GM19467 (cell line): ENCODE measurements around the gene ACSS3.
"Not testable (repeated sequence)": the region's sequence is repeated elsewhere in the genome, so short reads cannot be mapped to it uniquely, and the experiment has no call there.

Source experiments
- ATAC-seq: cut with Tn5 transposase; IDR thresholded peaks from one replicate; pipeline ENCODE4 v1.9.1; 2021; ENCODE audit warnings: mild to moderate bottlenecking, moderate library complexity; ENCODE audit not compliant: unreplicated experiment

ACSS3 gene

DNA sequence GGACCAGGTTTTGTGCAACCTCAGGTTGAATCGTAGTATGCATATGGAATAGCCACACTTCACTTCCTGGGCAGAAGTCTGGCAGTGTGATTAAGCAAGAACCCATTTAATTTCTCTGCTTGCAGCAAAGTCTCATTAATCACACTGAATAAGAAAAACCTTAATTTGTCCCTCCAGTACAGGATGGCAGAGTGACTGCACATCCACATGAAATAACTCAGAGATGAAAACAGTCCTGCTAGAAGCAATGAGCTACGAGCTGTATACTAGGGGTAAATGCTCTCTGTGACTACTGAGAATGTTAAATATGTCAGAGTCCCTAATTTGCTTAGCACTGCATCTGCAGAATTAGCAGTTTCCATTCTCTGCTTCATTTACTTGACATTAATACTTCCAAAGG lies 88.9 kb downstream of the ACSS3 start:
- ATAC-seq = no peak

DNA sequence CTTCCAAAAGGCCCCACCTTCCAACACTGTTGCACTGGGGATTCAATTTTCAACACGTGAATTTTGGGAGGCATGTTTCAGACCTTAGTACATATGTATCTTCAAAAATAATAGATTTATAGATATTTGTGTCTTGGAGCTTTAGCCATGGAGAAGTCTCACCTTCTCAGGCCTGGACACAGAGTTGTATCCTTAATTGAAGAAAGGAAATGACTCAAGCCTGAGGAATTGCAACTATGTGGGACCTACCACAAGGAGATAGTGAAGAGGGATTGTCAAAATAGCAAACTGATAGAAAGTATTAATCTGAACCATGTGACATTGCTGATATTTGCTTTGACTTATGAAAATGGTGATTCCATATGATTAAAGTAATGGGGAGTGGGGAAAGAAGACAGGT lies 89.8 kb downstream of the ACSS3 start:
- no peak for ATAC-seq

DNA sequence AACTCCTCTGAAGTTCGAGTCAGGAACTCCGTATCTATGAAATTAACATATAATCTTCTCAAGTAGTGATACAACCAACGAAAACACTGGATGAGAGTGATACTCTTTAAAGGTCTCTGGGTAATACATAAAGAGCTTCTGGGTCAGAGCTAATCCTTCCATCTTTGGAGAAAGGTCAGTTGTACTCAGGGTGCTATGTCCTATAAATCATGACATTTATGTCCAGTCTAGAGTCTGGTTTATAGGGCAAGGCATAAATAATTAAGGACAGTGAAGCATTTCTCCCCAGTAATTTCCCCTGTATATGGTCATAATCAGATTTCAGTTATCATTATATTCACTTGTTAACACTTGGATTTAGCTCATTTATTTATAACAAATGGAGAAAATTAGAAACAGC lies 90.6 kb downstream of the ACSS3 start:
- ATAC-seq = no peak

DNA sequence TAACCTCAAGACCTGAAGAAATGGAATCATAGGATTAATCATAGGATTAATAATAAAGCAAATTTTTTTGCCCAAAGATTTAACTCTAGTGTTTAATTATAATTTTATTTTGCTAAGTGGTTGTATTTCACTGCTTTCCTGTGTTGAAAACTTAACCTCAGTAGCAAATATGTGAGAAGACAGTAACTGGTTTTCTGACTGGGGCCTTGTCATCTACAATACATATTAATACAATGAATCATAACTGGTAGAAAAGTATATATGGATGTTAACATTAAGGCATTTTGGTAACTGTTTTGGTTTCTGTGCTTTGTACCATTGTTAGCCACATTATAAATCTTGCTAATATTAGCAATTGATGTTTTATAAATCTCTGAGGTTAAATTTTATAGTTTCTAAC lies 92.2 kb downstream of the ACSS3 start:
- ATAC-seq = no peak

DNA sequence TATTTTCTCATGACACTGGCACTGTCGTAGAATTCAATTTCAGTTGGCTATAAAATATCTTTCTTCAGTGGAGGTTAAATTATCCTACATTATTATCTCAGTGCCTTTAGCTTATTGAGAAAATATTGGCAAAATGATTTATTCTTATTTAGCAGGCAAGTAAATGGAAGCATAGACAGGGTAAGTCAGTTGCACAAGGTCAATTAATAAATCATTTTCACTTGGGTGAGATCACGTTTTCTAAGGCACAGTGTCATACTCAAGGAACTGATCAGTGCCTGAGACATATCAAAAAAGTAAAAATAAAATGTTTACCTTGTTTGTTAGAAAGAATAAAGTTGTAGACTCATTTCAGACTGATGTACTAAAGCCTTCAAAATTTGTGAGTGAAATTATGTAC lies 95.0 kb downstream of the ACSS3 start:
- no peak for ATAC-seq

DNA sequence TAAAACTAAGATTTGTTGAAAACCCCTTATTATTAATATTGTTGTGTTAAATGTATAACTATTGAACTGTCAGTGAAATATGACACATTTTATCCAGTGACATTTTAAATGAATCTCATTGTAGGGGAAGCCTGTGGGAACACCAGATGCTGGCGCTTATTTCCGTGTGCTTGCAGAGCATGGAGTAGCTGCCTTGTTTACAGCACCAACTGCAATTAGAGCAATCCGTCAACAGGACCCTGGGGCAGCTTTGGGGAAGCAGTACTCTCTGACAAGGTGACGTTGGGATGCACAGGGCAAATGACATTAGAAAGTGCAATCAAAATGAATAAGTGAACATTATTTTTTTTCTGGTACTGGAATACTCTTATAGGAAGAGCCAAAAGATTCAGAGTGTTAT lies 96.8 kb downstream of the ACSS3 start:
- ATAC-seq = no peak

DNA sequence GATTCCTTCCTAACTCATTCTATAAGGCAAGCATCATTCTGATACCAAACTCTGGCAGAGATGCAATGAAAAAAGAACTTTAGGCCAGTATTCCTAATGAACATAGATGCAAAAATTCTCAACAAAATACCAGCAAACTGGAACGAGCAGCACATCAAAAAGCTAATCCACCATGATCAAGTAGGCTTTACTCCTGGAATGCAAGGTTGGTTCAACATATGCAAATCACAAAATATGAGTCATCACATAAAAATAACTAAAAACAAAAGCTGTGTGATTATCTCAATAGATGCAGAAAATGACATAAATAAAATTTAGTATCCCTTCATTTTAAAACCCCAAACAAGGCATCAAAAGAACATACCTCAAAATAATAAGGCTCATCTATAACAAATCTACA lies 98.9 kb downstream of the ACSS3 start:
- no peak for ATAC-seq

DNA sequence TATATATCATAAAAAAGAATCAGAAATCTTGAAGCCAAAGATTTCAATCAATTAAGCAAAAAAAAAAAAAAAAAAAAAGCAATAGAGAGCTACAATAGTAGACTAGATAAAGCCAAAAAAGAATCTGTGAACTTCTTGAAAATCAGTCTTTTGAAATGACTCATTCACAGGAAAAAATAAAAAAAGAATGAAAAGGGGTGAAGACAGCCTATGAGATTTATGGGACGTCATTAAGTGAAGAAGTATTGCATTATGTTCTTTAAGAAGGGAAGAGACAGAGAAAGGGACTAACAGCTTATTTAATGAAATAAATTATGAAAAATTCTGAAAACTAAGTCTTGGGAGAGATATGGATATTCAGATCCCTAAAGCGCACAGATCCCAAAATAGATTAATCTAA lies 103.8 kb downstream of the ACSS3 start:
- ATAC-seq = no peak

DNA sequence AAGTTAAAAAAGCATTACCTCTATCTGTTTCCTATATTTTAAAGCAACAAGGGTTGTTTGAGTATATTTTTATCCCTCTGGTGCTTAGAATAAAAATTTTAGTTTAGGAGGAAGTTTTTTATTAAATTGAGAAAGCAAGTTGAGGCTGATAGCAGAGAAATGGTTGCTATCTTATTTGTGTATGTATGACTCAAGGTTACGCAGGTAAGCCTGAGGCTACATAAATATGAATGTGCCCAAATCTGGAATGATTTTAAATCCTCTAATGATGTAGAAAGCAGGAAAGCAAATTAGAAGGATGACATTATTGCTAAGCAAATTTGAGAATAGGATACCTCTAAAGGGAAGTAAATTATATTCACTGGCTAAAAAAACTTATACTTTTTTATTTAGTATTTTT lies 109.8 kb downstream of the ACSS3 start:
- ATAC-seq = no peak

DNA sequence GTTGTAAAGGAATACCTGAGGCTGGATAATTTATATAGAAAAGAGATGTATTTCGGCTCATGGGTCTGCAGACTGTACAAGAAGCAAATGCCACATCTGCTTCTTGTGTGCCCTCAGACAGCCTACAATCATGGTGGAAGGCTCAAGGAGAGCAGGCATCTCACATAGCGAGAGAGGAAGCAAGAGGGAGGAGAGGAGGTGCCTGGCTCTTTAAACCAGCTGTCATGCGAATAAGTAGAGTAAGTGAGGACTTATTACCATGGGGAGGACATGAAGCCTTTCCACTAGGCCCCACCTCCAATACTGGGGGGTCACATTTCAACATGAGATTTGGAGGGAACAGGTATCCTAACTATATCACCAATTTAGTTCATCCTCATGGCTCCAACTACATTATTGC lies 118.7 kb downstream of the ACSS3 start:
- ATAC-seq = no peak

DNA sequence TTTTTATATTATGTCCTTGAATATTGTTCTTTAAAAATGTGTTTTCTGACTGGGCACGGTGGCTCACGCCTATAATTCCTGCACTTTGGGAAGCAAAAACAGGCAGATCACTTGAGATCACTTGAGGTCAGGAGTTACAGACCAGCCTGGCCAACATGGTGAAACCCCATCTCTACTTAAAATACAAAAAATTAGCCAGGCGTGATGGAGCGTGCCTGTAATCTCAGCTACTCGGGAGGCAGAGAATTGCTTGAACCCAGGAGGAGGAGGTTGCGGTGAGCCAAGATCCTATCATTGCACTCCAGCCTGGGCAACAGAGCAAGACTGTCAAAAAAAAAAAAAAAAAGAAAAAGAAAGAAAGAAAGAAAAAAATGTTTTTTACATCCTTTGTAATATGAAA lies 122.7 kb downstream of the ACSS3 start:
- ATAC-seq = not testable (repeated sequence)

DNA sequence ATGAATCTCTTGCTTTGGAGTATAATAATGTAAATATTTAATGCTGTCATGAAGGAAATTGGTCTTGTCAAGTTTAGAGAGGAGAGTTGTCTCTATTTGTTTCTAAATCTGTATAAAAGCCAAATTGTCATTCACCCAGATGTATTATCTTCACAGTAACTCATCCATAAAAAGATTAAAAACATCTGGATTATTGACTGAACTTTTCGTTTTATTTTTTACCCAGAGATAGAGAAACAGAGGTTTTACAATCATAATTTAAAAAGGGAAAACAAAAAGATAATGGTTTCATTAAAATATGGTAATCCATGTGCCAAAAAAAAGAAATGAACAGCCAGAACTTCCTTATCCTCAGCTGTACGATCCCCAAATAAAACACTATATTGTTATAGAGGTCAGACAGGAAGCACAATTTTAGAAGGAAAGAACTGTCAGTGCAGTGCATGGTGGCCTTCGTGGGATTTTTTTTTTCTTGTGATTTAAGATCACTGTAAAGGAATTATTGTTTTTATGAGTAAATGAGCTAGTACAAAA lies 125.9 kb downstream of the ACSS3 start:
- ATAC-seq = no peak

DNA sequence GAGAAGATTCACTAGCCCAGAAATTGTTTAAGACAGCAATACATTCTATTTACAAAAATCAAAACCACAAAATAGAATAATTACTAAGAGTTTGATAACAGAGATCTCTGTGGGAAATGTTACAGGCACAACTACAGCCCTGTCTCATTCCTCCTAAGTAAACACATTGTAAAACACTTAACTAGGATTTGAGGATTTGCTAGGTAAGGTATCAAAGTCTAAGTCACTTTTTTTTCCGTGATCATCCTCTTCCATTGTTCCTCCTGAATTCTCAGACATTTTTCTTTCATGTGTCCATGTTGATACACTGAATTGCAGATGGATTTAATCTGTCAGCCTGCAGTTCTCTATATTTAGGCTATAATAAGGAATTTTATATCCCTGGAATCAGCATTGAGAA lies 127.5 kb downstream of the ACSS3 start:
- ATAC-seq = no peak

DNA sequence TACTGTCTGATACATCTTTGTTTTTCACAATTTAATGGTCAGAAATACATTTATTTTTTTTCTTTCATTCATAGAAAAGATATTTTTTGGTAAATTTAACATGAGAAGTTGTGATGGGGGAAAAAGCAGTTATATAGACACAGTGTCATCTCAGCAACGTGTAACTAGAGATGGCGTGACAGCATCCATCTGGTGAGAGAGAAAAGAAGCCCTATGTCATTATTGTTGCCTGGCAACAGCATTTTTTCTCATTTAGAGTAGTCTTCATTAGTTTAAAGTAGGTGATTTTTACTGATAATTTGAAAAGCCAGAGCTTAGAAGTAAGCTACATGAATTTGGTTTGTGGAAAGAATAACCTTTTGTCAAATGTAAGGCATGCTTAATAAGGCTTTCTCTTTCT lies 128.6 kb downstream of the ACSS3 start:
- ATAC-seq = no peak

DNA sequence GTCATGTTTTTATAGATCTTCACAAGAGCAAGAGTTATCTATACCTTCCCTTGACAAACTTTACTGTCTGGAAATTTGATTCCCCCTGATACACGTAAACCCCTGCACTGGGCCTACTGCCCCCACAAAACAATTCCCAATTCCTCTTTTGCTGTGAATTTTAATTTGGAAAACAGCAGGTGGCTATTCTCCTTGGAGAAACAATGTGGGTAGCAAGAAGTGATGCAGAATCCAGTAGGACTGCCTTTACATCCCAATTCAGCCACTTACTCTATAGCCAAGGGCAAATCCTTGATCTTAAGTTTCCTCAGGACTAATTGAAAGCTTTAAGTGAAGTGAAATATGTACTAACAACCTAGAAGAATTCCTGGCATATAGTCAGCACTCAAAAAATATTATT lies 129.3 kb downstream of the ACSS3 start:
- ATAC-seq = no peak

DNA sequence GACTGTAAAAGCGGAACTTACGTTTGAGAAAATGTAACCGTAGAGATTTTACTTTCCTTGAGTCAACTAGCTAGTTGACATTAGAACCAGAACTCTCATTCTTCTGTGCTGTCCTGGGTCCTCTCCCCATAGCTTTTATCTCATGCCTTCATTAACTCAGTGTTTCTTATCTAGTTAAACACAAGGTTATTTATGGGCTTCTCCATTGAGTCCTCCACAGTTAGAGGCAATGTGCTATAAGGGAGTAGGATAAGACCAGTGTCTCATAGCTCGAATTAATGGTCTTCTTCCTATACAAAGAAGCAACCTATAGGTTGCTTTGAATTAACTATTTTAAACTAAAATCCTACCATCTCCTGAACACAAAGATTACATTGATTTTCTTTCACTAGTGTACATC lies 129.8 kb downstream of the ACSS3 start:
- no peak for ATAC-seq

DNA sequence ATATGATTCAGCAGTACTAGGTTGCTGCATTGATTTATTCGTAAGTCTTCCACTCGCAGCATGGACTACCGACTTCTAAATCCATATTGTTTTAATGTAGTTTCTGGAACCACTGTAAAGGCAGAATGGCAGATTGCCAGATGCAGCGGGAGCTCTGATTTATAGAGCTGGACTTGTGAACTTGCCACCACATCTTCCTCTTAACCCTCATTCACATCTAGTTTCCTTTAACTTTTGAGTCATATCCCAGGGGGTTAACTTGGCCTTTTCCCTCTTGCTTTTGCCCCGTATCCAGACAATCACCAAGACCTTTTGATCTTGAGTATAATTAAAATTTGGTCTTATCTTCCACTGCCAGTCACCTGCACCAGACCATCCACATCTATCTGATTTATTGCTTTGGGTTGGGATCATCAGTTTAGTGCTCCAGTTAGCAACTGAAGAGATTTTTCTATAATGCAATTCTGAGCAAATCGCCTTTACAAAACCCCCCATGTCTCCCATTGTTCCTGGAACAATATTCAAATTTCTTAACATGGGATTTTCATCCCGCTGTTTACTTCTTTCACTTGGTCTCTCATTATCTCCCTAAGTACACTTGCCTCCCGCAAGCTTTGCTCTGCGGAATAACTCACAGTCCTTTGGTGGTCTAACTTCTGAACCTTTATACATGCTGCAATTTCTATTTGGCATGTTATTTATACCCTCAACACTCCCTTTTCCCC lies 130.5 kb downstream of the ACSS3 start:
- ATAC-seq = no peak

DNA sequence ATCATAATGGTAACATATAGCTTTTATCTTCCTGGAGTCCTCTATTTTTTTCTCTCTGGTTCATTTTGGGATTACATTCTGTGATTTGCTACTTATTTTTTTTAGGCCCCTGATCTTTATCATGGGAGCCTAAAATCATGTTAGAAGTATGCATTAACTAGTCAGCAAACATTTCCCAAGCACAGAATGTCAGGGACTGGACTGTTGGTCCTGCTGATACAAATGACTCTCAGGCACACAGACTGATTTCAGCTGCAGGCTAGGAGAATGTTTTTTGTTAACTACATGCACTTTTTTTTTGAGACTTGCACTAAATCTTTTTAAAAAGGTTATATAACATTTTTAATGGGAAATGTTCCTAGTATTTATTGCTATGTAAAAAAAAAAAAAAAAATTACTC lies 131.1 kb downstream of the ACSS3 start:
- ATAC-seq = no peak

DNA sequence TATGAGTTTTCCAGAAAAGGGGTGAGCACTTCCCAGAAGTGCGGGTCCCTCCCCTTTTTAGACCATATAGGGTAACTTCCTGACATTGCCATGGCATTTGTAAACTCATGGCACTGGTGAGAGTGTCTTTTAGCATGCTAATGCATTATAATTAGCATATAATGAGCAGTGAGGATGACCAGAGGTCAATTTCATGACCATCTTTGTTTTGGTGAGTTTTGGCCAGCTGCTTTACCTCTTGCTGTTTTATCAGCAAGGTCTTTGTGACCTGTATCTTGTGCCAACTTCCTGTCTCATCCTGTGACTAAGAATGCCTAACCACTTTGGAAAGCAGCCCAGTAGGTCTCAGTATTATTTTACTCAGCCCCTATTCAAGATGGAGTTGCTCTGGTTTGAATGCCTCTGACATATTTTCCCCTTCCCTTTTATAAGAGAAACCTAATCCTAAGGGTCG lies 131.9 kb downstream of the ACSS3 start:
- not testable (repeated sequence) for ATAC-seq

DNA sequence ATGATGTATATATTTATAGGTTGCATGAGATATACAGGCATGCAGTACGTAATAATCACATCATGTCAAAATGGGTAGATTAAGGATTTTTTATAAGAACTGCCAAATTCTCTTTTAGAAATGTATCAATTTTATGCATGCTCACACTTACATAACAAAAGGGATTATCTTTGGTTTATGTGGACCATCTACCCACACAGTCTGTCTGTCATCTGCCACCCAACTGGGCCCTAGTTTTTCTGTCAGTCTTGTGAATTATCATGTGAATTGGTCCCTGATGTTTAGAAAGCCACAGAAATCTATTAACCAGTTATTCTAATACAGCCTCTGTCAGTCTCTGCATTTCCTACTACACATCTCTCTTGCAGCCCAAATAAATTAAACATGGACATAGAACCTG lies 133.4 kb downstream of the ACSS3 start:
- no peak for ATAC-seq

DNA sequence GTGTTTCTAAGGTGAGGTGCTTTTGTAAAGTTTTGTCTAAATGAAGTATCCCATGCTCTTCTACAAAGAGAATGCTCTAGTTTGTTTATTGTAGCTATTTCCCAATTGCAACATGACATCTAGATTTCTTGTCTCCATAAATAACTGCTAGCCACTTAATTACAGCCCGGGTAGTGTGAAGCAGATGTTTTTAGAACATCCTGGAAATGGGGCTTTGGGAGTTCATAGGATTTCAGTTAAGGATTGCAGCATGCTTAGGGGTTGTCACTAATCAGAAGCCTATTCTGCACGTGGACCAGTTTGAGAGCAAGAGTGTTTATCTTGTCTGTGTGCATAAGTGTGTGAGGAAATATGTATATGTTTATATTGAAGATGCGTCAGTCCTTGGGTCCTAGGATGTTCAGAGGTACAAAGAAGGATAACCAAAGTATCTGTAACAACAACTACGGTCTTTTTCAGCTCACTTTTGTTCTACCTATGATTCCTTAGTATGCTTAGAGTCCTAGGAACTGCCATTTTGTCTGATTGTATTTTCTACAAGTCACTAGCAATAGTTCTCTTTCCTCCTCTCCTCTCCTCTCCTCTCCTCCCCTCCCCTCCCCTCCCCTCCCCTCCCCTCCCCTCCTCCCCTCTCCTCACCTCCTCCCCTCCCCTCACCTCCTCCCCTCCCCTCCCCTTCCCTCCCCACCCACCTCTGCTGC lies 135.3 kb downstream of the ACSS3 start:
- ATAC-seq = no peak

DNA sequence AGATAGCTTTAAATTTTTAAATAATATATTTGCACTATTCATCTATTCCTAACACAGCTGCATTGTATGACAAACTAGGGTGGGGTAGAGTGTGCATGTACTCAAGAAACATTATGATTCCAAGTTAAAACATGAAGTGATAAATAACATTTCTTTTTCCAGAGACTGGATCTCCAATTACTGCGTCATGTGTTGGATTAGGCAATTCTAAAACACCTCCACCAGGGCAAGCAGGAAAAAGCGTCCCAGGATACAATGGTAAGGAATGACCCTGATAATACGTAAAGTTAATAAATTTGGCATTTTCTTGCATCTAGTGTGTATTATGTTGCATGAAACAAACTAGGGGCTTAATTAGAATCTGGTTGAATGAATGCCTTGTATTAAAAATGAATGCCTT lies 138.9 kb downstream of the ACSS3 start:
- ATAC-seq = no peak
